Testis (tissue), 2 donors: Measurements from ENCODE around the gene SCN3A.

Experiments
- CTCF ChIP-seq, 3 experiments: fragments of 450-650 bp in 2 of 3; fragments of 200-600 bp in 1 of 3; sonication (generic) in 1 of 3; IDR thresholded peaks; one replicate each; pipeline ENCODE4 v1.5.1; 2016 to 2019; ENCODE audit warnings: antibody characterized with exemption in 3 of 3, mild to moderate bottlenecking in 2 of 3, moderate library complexity in 1 of 3
- POLR2A ChIP-seq: fragments of 450-650 bp; IDR thresholded peaks from one replicate; pipeline ENCODE4 v1.6.1; 2017; ENCODE audit warnings: antibody characterized with exemption, mild to moderate bottlenecking, moderate library complexity

- TF ChIP-seq CTCF (IDR thresholded peaks at IDR 0.05) (no peak), POLR2A (no peak)
Observed at GRCh38 chr2:165112789-165113188, 91.1 kb downstream of the SCN3A start.
